GM19452 (cell line): Measurements from ENCODE around the gene SH3GL1.

ENCODE experiments used
- ATAC-seq: cut with Tn5 transposase; IDR thresholded peaks from one replicate; pipeline ENCODE4 v1.9.1; 2021; ENCODE audit not compliant: unreplicated experiment

The SH3GL1 gene

DNA sequence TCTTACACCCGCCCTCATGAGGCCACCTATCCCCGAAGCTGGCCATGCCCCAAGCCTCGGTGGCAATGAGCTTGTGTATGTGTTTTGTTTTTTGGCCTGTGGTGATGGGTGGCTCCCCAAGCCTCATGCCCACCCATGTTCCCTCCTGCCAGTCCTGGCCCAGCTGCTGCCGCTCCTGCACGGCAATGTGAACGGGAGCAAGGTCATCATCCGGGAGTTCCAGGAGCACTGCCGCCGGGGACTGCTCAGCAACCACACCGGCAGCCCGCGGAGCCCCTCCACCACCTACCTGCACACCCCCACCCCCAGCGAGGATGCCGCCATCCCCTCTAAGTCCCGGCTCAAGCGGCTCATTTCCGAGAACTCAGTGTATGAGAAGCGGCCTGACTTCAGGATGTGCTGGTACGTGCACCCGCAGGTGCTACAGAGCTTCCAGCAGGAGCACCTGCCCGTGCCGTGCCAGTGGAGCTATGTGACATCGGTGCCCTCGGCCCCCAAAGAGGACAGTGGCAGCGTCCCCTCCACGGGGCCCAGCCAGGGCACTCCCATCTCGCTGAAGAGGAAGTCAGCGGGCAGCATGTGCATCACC is 32.7 kb upstream of the SH3GL1 start:
- ATAC-seq, result no peak

DNA sequence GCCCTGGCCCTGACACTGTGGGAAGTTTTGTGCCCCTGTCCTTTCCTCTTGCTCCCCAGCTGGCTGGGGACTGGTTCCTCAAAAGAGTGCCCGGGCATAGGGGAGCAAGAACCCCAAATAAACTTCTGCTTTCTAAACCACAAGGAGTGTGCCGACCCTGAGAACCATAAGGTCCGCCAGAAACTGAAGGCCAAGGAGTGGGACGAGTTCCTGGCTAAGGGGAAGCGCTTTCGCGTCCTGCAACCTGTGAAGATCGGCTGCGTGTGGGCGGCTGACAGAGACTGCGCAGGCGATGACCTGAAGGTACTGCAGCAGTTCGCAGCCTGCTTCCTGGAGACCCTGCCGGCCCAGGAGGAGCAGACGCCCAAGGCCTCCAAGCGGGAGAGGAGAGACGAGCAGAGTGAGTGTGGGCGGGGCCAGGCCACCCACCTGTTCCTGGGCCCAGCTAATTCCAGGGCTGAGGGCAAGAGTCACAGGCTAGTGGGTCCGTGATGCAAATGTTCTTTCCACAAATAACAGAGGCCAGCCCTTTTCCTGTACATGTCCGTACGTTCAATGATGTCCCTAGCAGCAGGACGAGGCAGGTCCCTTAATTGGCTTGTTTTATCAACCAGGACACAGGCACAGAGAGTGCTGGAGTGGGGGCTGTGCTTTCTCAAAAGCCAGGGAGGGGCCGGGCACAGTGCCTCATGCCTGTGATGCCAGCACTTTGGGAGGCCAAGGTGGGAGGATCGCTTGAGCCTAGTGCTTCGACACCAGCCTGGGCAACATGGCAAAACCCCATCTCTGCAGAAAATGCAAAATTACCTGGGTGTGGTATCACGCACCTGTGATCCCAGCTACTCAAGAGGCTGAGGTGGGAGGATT is 31.7 kb upstream of the SH3GL1 start:
- no peak for ATAC-seq

- no peak for ATAC-seq
Measured at GRCh38 chr19:4431296-4431695, 30.9 kb upstream of the SH3GL1 start.

DNA sequence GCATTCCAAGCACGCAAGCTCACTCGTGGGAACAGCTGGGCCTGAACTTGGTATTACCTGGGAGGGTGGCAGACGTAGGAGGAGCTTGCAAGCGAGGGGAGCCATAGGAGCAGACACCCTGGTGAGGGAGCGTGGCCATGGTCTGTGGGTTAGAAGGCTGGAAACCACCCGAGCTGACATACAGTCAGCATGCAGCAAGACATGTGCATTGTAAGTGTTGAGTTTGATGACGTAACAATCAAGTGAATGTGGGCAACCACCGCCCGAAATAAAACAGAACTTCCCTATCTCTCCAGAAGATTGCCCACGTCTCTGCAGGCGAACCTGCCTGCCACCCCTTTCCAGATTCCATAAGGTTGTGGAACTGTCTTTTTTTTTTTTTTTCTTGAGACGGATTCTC is 30.4 kb upstream of the SH3GL1 start:
- ATAC-seq, result no peak

DNA sequence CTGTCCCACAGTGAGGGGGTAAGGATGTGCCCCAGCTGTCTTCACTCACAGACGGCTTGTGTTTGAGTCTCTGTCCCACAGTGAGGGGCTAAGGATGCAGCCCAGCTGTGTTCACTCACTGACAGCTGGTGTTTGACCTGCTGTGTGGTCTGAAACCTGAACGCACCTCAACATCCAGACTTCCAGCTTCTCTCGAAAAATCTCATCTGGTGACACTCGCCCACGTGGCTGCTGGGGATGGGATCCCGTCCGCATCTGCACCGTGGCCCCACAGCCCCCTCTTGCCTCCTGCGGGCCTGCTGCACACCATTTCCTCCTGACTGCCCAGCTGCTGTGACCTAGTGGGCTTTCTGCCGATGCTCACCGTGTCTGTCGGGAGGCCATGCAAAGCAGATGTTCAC is 29.4 kb upstream of the SH3GL1 start:
- ATAC-seq, result no peak

DNA sequence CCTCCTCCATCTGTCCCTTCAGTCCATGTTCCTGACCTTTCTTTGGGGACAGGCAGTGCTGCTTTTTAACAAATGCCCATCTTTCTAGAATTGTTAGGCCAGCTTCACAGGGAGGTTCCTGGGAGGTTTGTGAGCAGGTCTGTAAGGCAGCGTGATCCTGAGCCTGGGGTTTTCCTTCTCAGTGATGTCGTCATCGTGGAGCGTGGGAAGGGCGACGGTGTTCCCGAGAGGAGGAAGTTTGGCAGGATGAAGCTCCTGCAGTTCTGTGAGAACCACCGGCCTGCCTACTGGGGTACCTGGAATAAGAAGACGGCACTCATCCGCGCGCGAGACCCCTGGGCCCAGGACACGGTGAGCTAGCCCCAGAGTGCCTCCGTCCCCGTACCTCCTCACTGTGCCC is 28.9 kb upstream of the SH3GL1 start:
- no peak for ATAC-seq

DNA sequence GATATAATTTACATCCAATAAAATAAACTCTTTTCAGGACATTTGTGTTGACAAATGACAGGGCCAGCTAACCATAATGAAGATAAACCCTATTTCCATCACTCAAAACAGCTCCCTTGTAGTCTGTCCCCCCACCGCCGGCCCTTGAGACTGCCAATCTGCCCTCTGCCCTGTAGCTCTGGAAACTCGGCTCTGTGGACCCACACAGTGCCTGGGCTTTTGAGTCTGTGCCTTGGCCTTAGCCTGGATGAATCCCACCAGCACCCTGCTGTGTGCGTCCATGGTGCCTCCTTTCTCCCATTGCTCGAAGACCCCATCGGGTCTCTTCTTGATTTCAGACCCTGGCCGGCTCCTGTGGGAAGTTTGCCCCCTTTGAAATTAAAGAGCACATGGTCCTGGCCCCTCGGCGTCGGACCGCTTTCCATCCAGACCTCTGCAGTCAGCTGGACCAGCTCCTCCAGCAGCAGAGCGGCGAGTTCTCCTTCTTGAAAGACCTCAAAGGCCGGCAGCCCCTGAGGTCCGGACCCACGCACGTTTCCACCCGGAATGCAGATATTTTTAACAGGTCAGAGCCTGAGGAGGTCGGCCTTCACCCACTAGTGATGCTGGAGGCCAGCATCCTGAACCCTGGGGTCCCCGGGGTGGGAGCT is 28.1 kb upstream of the SH3GL1 start:
- ATAC-seq, result no peak

- no peak for ATAC-seq
Measured at GRCh38 chr19:4425537-4425936, 25.2 kb upstream of the SH3GL1 start.

DNA sequence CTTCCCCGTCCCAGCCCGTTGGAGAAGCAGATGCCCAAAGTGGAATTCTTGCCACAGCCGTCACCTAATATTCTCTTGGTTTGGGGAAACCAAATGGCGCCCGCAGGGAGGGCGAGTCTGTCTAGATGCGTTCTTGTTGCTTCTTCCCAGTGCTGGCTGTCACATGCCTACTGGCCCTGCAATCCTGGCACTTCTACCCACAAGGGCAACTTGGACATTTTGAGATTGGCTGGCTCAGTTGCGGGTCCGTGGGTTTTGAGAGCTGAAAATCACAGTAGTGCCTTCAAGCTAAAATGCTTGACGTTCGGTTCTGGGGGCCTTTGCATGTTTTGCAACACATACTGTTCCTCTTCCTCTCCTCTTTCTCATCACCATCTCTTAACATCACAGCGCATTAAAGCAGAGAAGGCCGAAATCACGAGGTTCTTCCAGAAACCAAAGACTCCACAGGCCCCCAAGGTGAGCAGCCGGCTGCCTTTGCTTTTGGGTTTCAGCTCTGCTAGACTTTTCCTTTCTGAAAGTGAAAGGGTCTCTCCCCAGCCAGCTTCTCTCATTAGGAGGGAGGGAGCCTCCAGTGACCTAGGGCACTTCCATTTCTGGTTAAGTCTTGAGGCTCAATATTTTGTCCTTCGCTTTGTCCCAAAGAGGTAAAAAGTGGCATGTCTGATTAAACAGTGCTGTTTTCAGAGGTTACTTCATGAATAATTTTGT is 23.2 kb upstream of the SH3GL1 start:
- no peak for ATAC-seq

DNA sequence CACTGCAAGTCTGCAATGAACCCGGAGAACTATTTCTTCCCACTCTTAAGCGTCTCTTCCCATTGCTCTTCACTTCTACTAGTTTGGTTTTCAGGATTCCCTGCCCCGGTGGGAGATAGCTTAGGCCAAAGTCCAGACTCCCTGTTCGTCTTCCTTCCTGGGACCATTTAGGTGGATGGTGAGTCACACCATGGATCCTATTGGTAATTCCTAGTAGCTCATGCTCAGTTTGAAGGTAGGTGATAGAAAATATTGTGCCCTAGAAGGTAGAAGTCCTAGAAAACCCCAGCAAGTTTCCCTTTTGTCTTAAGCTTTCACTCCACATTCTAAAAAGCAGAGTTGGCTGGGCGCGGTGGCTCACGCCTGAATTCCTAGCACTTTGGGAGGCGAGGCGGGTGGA is 15.9 kb upstream of the SH3GL1 start:
- no peak for ATAC-seq

DNA sequence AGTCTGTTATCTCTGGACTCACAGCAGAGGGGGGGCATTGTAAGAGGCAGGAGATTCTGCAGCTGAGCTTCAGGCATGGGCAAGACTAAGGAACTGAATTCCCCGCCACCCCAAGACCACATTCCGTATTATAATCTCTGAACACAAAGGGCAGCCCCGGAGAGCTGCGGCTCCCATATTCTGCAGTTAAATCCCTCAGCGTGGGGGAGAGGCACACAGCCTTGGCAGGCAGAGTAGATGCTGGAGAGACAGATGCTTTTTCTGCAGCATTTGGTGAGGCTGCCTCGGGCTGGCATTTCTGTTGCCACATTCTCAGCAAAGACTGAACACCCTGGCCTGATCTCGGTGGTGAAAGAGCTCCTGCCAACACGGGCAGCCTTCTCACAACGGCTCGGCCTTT is 15.0 kb upstream of the SH3GL1 start:
- no peak for ATAC-seq

DNA sequence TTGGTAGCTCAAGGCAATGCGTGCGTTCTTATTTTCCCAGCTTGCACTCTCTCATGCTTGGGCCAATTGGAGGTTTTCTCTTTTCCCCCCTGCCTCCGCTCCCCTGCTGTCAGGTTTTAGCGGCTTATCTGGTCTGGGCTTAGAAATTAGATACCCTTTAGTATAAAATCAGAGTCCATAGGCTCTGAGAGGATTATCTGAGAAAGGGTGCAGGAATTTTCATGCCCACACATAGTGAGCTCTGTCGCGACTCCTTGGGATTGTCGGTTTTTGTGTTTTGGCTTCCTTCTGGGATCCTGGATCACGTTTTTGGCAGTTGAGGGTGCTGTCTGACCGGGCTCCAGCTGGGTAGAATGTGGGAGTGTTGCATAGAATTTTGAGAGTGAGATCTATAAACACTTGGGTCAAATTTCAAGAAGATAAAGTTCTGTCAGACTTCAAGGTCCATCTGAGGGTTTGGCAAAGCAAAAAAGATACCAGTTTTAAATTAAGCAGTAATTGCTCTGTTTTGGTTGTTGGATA is 14.5 kb upstream of the SH3GL1 start:
- no peak for ATAC-seq

- ATAC-seq, result no peak
Measured at GRCh38 chr19:4414144-4414799, 13.9 kb upstream of the SH3GL1 start.

DNA sequence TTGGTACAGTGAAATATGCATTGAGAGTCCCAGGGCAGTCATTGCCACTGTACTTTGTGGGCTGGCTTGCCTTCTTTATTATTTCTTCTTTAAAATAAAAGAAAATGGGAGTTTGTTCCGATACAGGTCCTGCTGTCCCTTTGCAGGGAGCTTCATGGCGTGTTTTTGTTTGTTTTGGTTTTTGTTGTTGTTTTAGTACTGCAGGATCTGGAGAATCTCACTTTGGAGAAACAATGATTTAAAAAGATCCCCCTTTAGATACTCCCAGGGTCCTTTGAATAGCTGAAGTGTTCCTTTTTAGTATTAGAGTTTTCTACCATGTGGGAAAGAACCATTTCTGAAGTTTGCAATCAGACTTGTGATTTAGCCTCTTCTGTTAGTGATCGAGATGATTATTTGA is 13.2 kb upstream of the SH3GL1 start:
- ATAC-seq, result no peak

DNA sequence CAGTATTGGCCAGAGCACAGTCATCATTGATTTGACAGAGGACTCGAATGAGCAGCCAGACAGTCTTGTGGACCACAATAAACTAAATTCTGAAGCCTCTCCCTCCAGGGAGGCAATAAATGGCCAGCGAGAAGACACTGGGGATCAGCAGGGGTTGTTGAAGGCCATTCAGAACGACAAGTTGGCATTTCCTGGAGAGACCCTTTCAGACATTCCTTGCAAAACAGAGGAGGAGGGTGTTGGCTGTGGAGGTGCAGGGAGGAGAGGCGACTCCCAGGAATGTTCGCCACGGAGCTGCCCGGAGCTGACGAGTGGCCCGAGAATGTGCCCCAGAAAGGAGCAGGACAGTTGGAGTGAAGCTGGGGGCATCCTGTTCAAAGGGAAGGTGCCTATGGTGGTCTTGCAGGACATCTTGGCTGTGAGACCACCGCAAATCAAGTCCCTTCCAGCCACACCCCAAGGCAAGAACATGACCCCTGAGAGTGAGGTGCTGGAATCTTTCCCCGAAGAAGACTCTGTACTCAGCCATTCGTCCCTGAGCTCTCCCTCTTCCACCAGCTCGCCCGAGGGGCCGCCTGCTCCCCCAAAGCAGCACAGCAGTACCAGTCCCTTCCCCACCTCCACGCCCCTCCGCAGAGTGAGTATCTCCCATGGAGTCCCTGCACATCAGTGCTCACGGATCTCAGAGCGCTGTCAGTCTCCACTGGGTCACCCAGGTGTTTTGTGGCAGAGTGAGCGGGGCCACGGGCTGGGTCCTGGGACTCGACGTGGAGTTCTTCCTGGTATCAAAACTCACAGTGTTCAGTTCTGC is 9.0 kb upstream of the SH3GL1 start:
- no peak for ATAC-seq

DNA sequence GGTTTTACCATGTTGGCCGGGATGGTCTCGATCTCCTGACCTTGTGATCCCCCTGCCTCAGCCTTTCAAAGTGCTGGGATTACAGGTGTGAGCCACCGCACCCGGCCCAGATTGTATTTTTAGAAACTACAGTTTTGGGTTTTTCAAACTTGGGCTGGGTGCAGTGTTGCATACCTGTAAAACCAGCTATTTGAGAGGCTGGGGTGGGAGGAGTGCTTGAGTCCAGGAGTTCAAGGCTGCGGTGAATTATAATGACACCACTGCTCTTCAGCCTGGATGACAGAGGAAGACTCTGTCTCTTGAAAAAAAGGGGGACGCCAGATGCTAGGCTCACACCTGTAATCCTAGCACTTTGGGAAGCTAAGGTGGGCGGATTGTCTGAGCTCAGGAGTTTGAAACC is 6.3 kb upstream of the SH3GL1 start:
- no peak for ATAC-seq

DNA sequence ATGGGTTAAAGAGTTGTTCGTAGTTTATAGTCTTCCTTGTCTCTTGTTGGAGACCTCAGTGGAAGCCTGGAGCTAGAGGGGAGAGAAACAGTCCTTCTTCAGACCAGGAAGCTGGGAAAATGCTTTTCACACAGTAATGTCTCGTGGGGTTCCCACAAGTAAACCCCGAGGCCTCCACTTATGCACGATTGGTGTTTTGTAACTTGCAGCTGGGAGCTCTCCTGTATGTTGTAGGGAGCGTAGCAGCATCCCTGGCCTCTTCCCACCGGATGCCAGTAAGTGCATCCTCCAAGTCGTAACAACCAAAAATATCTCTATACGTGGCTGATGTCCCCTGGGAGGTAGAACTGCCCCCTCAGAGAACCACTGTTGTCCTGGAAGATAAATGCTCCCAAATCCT is 5.6 kb upstream of the SH3GL1 start:
- no peak for ATAC-seq

DNA sequence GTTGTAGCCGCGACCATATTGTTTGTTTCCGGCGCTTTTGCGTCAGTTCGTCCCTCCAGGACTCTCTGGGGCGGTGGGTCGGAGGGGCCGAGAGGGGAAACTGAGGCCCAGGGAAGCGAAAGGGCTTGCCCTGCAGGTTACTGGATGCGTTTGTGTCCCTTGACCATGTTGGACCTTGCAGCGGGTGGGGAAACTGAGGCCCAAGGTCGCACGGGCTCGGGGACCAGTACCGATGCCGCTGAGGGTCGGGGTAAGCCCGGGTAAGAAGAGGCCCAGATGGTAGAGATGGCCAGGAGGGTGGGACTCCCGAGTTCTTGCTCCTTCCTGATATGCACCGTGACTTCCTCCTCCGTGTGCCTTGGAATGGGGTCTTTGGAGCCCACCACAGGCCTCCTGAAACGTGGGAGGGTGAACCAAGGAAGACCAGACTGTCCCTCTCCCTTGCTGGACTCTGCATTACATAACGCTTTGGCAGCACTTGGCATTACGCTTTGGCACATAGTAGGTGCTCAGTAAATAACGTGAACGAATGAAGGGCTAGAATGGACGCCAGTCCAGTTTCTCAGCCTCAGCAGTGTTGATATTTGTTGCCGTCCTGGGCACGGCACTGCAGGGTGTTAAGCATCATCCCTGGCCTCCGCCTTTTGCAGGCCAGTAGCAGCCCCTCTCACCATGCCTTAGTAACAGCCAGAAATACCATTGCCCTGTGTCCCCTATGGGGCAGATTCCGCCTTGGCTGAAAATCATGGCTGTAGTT is 2.8 kb upstream of the SH3GL1 start:
- ATAC-seq, result no peak
